Lower leg skin (tissue), 4 donors: ENCODE measurements around the gene OLA1. TPM values are rescaled to one million over a fixed set of nuclear protein-coding genes. Genes with fewer than 3 reads are reported as not detected.

ENCODE experiments used
- DNase-seq, 2 donors: peaks; one replicate each; pipeline ENCODE4 v3.0.0-alpha.2; 2019; ENCODE audit warnings: low spot score in 2 of 2
- H3K4me3 ChIP-seq: fragments of 200-600 bp; sonication (generic); 2 replicates; pipeline ENCODE4 v1.5.1; 2017; ENCODE audit warnings: mild to moderate bottlenecking, low read depth; ENCODE audit not compliant: poor library complexity, severe bottlenecking
- POLR2A ChIP-seq, 2 donors: fragments of 450-650 bp; IDR thresholded peaks; one replicate each; pipeline ENCODE4 v1.6.1; 2016 to 2017; ENCODE audit warnings: antibody characterized with exemption in 2 of 2, mild to moderate bottlenecking in 1 of 2, moderate library complexity in 1 of 2
- WGBS, 2 donors: methylation state at CpG; one replicate each; pipeline ENCODE4 v1.1.5; 2018; 5-methylcytosine and 5-hydroxymethylcytosine counted together
- intact Hi-C: fragments of 100-400 bp; cut with DNase I; formaldehyde crosslinking; loops from one replicate; pipeline ENCODE4 v1.15.0; 2023; ENCODE audit warnings: low total_unique reads
- total RNA-seq, 4 donors: library from RNA; depleted of rRNA; stranded (reverse); fragments of >200 nt; gene quantifications; one replicate each; pipeline ENCODE4 v1.1.0, GENCODE V29; 2016
- TF ChIP-seq, protein P1 (sequence below), 3 donors: fragments of 450-650 bp; IDR thresholded peaks; one replicate each; pipeline ENCODE4 v1.5.1; 2016; ENCODE audit warnings: antibody characterized with exemption in 3 of 3, mild to moderate bottlenecking in 3 of 3, moderate library complexity in 2 of 3

The OLA1 gene
- total RNA-seq, 4 donors from 2014 or later = 49.6 to 73.5 (median 61.2) TPM

GRCh38 chr2:174240097-174240496, 8.2 kb downstream of the OLA1 start:
- no peak overlapping the region for H3K4me3 ChIP-seq
- 95 to 100% methylated on average over 1 of the region's 1 CpG for WGBS, 2 donors
- intact Hi-C loops = no loop called here
- TF ChIP-seq, protein P1, sequence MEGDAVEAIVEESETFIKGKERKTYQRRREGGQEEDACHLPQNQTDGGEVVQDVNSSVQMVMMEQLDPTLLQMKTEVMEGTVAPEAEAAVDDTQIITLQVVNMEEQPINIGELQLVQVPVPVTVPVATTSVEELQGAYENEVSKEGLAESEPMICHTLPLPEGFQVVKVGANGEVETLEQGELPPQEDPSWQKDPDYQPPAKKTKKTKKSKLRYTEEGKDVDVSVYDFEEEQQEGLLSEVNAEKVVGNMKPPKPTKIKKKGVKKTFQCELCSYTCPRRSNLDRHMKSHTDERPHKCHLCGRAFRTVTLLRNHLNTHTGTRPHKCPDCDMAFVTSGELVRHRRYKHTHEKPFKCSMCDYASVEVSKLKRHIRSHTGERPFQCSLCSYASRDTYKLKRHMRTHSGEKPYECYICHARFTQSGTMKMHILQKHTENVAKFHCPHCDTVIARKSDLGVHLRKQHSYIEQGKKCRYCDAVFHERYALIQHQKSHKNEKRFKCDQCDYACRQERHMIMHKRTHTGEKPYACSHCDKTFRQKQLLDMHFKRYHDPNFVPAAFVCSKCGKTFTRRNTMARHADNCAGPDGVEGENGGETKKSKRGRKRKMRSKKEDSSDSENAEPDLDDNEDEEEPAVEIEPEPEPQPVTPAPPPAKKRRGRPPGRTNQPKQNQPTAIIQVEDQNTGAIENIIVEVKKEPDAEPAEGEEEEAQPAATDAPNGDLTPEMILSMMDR (IDR thresholded peaks at IDR 0.05) = no peak
- no peak for TF ChIP-seq POLR2A (IDR thresholded peaks at IDR 0.05)
- DNase-seq = no peak

GRCh38 chr2:174236429-174236828, 11.9 kb downstream of the OLA1 start:
- intact Hi-C loops = no loop called here
- no peak for DNase-seq
- H3K4me3 ChIP-seq = no peak overlapping the region
- TF ChIP-seq POLR2A (IDR thresholded peaks at IDR 0.05) = no peak
- TF ChIP-seq, protein P1 (IDR thresholded peaks at IDR 0.05) = no peak
- 94 to 95% methylated on average over 3 of the region's 3 CpGs for WGBS, 2 donors

GRCh38 chr2:174235680-174236079, 12.7 kb downstream of the OLA1 start:
- DNase-seq = no peak
- TF ChIP-seq POLR2A (IDR thresholded peaks at IDR 0.05) = no peak
- TF ChIP-seq, protein P1 (IDR thresholded peaks at IDR 0.05) = no peak
- no peak overlapping the region for H3K4me3 ChIP-seq
- WGBS, 2 donors = 87 to 93% methylated on average over 4 of the region's 4 CpGs
- intact Hi-C loops = no loop called here

DNA sequence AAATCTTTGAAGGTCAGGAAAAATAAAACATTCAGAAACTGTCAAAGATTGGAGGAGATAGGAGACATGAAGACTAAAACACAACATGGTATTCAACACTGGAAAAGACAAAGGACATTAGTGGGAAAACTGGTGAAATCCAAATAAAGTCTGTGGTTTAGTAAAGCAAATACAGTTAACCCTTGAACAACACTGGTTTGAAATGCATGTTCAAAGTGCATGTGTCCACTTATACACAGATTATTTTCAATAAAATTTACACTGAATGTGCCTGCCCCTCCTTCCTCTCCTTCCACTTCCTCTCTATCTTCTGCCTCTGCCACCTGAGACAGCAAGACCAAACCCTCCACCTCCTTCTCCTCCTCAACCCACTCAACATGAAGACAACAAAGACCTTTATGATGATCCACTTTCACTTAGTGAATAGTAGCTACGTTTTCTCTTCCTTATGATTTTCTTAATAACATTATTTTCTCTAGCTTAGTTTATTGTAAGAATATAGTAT, 14.5 kb downstream of the OLA1 start:
- WGBS, 2 donors = 81 to 89% methylated on average over 1 of the region's 1 CpG
- intact Hi-C loops = no loop called here
- no peak for TF ChIP-seq POLR2A (IDR thresholded peaks at IDR 0.05)
- TF ChIP-seq, protein P1 (IDR thresholded peaks at IDR 0.05) = no peak
- no peak for DNase-seq
- H3K4me3 ChIP-seq = no peak overlapping the region

DNA sequence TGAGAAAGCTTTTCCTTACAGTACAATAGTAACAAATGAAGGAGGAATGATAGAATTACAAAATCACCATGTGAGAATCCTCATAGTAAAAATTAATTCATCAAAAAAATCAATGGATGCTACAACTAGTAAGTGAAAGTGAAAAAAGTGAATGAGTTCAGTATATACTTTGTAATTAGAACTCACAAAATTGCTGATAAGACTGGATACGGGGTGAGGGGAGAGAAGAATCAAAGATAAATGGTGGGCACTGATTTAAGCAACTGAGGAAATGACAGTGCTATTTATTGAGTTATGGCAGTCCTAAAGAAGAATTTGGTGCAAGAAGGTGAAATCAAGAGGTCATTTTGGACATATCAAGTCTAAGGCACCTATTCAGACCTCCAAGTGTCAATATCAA, 20.6 kb downstream of the OLA1 start:
- DNase-seq = no peak
- WGBS, 2 donors = 93% methylated on average over 1 of the region's 1 CpG
- intact Hi-C loops = no loop called here
- TF ChIP-seq POLR2A (IDR thresholded peaks at IDR 0.05) = no peak
- TF ChIP-seq, protein P1 (IDR thresholded peaks at IDR 0.05) = no peak
- no peak overlapping the region for H3K4me3 ChIP-seq

- intact Hi-C loops = no loop called here
- DNase-seq = no peak
- H3K4me3 ChIP-seq = no peak overlapping the region
- 93 to 96% methylated on average over 7 of the region's 7 CpGs for whole genome bisulfite sequencing, 2 donors
- TF ChIP-seq POLR2A (IDR thresholded peaks at IDR 0.05) = no peak
- TF ChIP-seq, protein P1 (IDR thresholded peaks at IDR 0.05) = no peak
Observed at GRCh38 chr2:174224665-174225288, 23.6 kb downstream of the OLA1 start.
